GM12878 (cell line): Measurements from ENCODE around the gene ASIC3. TPM values are rescaled to one million over a fixed set of nuclear protein-coding genes. Genes with fewer than 3 reads are reported as not detected.
A peak's percentile ranks its signal among the peaks of the same experiment; 100 is the strongest.

Experiments
- ATAC-seq: fragments of 200-7000 bp; cut with Tn5 transposase; 3 replicates; pipeline ENCODE4 v1.9.1; 2020; ENCODE audit warnings: mild to moderate bottlenecking, moderate library complexity
- BruUV-seq: library from RNA; stranded (reverse); fragments of 400-500 nt; replicated peaks from 2 replicates; lab custom pipeline; 2021; lab: Mats Ljungman, UMichigan
- CTCF ChIA-PET: fragments of 300-600 bp; sonication (Branson Sonifier 250); formaldehyde crosslinking; extraction: SDS; loops from one replicate; lab custom pipeline; 2021; ENCODE audit warnings: inconsistent platforms; lab: Yijun Ruan, JAX
- POLR2A ChIA-PET: fragments of 350-600 bp; formaldehyde crosslinking; extraction: SDS; loops from one replicate; lab custom pipeline; 2021; ENCODE audit warnings: inconsistent platforms; lab: Charles Lee
- RAD21 ChIA-PET: fragments of 300-600 bp; sonication (Branson Sonifier 250); formaldehyde crosslinking; loops from one replicate; lab custom pipeline; 2023; ENCODE audit warnings: antibody characterized with exemption; ENCODE audit not compliant: unreplicated experiment; lab: Charles Lee
- SMC1A ChIA-PET: fragments of 300-600 bp; sonication (Branson Sonifier 250); formaldehyde crosslinking; loops from one replicate; lab custom pipeline; 2023; ENCODE audit not compliant: unreplicated experiment, uncharacterized antibody; lab: Charles Lee
- DNase-seq: peaks from one replicate; pipeline ENCODE4 v3.0.0-alpha.2; 2011; ENCODE audit warnings: low read depth, low spot score
- FAIRE-seq: peaks from 3 replicates; lab custom pipeline; 2011; peaks lifted over from hg19 to GRCh38; lab: Jason Lieb, UNC
- H2AFZ ChIP-seq: 2 replicates; pipeline ENCODE4 v1.6.0; 2011; ENCODE audit warnings: low read depth, low read length, control low read depth; ENCODE audit not compliant: control insufficient read depth
- H3K27ac ChIP-seq: 2 replicates; pipeline ENCODE4 v1.5.1; 2011; ENCODE audit warnings: control low read depth; ENCODE audit not compliant: control insufficient read depth, insufficient read depth
- H3K27me3 ChIP-seq, 2 experiments: replicated peaks in 1 of 2; 2 replicates each; pipeline versions ENCODE4 v1.6.0 to v1.6.1; 2011; ENCODE audit warnings: low read length in 1 of 2; ENCODE audit not compliant: control insufficient read depth in 2 of 2, insufficient read depth in 2 of 2
- H3K36me3 ChIP-seq, 2 experiments: 2 replicates each; pipeline ENCODE4 v1.5.1; 2011; ENCODE audit warnings: low read length in 1 of 2; ENCODE audit not compliant: control insufficient read depth in 2 of 2, insufficient read depth in 2 of 2
- H3K4me1 ChIP-seq: 2 replicates; pipeline ENCODE4 v1.6.1; 2011; ENCODE audit warnings: mild to moderate bottlenecking, low read length, moderate library complexity, mixed read lengths; ENCODE audit not compliant: control insufficient read depth, insufficient read depth
- H3K4me2 ChIP-seq: 2 replicates; pipeline ENCODE4 v1.6.0; 2011; ENCODE audit warnings: control low read depth; ENCODE audit not compliant: control insufficient read depth, insufficient read depth
- H3K4me3 ChIP-seq: fragments of 200-600 bp; sonication (generic); 2 replicates; pipeline ENCODE4 v1.5.1; 2016
- H3K79me2 ChIP-seq: 2 replicates; pipeline ENCODE4 v1.6.0; 2011; ENCODE audit warnings: low read length; ENCODE audit not compliant: control insufficient read depth, insufficient read depth
- H3K9ac ChIP-seq: 2 replicates; pipeline ENCODE4 v1.8.0; 2011; ENCODE audit warnings: low read length, control low read depth, mixed read lengths; ENCODE audit not compliant: control insufficient read depth, insufficient read depth
- H3K9me3 ChIP-seq: replicated peaks from 3 replicates; pipeline ENCODE4 v1.5.1; 2011; ENCODE audit warnings: mild to moderate bottlenecking, low read length; ENCODE audit not compliant: control insufficient read depth, insufficient read depth
- H4K20me1 ChIP-seq: 2 replicates; pipeline ENCODE4 v1.6.0; 2011; ENCODE audit not compliant: control insufficient read depth, insufficient read depth
- CTCF ChIP-seq, 3 experiments: IDR thresholded peaks in 2 of 3; conservative IDR thresholded peaks in 1 of 3; 2 replicates each; pipeline ENCODE4 v1.5.1; 2011; ENCODE audit warnings: low read depth in 3 of 3, low read length in 3 of 3, mild to moderate bottlenecking in 3 of 3, control low read depth in 2 of 3, moderate library complexity in 2 of 3, inconsistent platforms in 1 of 3, mixed read lengths in 1 of 3; ENCODE audit not compliant: control insufficient read depth in 2 of 3, insufficient read depth in 1 of 3; ENCODE audit errors: extremely low read depth in 1 of 3
- DPF2 ChIP-seq: fragments of 450-650 bp; IDR thresholded peaks from 2 replicates; pipeline ENCODE4 v1.6.1; 2017; ENCODE audit warnings: mild to moderate bottlenecking
- EGR1 ChIP-seq, 2 experiments: IDR thresholded peaks; 1 replicate in 1 of 2; 2 replicates in 1 of 2; pipeline ENCODE4 v1.6.1; 2011 to 2012; ENCODE audit warnings: low read depth in 2 of 2, low read length in 2 of 2, borderline replicate concordance in 1 of 2, mild to moderate bottlenecking in 1 of 2, moderate library complexity in 1 of 2
- GATAD2B ChIP-seq: fragments of 450-650 bp; conservative IDR thresholded peaks from 2 replicates; pipeline ENCODE4 v1.6.1; 2017; ENCODE audit warnings: low read depth, mild to moderate bottlenecking, moderate library complexity
- HCFC1 ChIP-seq: fragments of 150-350 bp; IDR thresholded peaks from 2 replicates; pipeline ENCODE4 v1.6.1; 2014; ENCODE audit warnings: low read length
- HSF1 ChIP-seq: fragments of 150-350 bp; IDR thresholded peaks from 2 replicates; pipeline ENCODE4 v1.6.1; 2014; ENCODE audit warnings: mild to moderate bottlenecking, low read depth, low read length
- IRF5 ChIP-seq: fragments of 450-650 bp; IDR thresholded peaks from 2 replicates; pipeline ENCODE4 v1.6.1; 2017; ENCODE audit warnings: borderline replicate concordance
- NBN ChIP-seq: fragments of 450-650 bp; IDR thresholded peaks from 2 replicates; pipeline ENCODE4 v1.6.1; 2016
- NR2F1 ChIP-seq: fragments of 450-650 bp; conservative IDR thresholded peaks from 2 replicates; pipeline ENCODE4 v1.6.1; 2017; ENCODE audit warnings: mild to moderate bottlenecking
- SIN3A ChIP-seq: IDR thresholded peaks from 2 replicates; pipeline ENCODE4 v1.6.1; 2012; ENCODE audit warnings: low read depth, low read length, improper control_type of control experiment
- TAF1 ChIP-seq: IDR thresholded peaks from 2 replicates; pipeline ENCODE4 v1.6.1; 2011; ENCODE audit warnings: mild to moderate bottlenecking, low read depth, low read length, borderline replicate concordance
- ZSCAN29 ChIP-seq: fragments of 450-650 bp; IDR thresholded peaks from 2 replicates; pipeline ENCODE4 v1.6.1; 2017; ENCODE audit warnings: mild to moderate bottlenecking, moderate library complexity
- WGBS: methylation state at CpG from one replicate; pipeline ENCODE4 v1.1.6; 2016; ENCODE audit warnings: low lambda C conversion rate; ENCODE audit not compliant: insufficient replicate concordance, insufficient coverage; ENCODE audit errors: missing lambda C conversion rate; 5-methylcytosine and 5-hydroxymethylcytosine counted together
- in situ Hi-C: fragments of 300-500 bp; cut with MboI; formaldehyde crosslinking; loops from 9 replicates; pipeline ENCODE4 v1.14.3; 2018; ENCODE audit warnings: mixed read lengths
- intact Hi-C: fragments of 100-400 bp; cut with micrococcal nuclease; formaldehyde crosslinking; loops from one replicate; pipeline ENCODE4 v1.14.2; 2022; ENCODE audit not compliant: unreplicated experiment
- polyA plus RNA-seq, 11 experiments: library from polyadenylated mRNA; depleted of rRNA in 4 of 11; unstranded in 6 of 11; stranded (reverse) in 5 of 11; fragments of >200 nt; fragmentation: Nextera tagmentation in 4 of 11; fragmentation: Illumina TruSeq in 1 of 11; extraction: Ambion mirVana in 4 of 11; extraction: Trizol in 1 of 11; gene quantifications; 1 replicate in 1 of 11; 2 replicates in 10 of 11; pipeline versions ENCODE4 v1.2.1 to v1.2.3, GENCODE V29; 2011 to 2016; ENCODE audit warnings: inconsistent platforms in 2 of 11, missing spikeins in 2 of 11, low read depth in 1 of 11
- total RNA-seq, 4 experiments: library from RNA; depleted of rRNA in 3 of 4; stranded (reverse); fragments of >200 nt in 3 of 4; fragmentation: Illumina TruSeq in 1 of 4; extraction: Trizol in 1 of 4; gene quantifications; 2 replicates each; pipeline versions ENCODE4 v1.2.1 to v1.2.3, GENCODE V29; 2013 to 2021
- TF ChIP-seq, protein P1 (sequence below): fragments of 450-650 bp; IDR thresholded peaks from 2 replicates; pipeline ENCODE4 v1.6.1; 2014; ENCODE audit warnings: mild to moderate bottlenecking

The ASIC3 gene
- total and polyA plus RNA-seq, 10 of the 15 experiments (the other 5 are each of a cell fraction or from before 2014, with no cell fraction given): 0.07 to 1.0 (median 0.44) TPM; not detected in 4

- TF ChIP-seq, protein P1, sequence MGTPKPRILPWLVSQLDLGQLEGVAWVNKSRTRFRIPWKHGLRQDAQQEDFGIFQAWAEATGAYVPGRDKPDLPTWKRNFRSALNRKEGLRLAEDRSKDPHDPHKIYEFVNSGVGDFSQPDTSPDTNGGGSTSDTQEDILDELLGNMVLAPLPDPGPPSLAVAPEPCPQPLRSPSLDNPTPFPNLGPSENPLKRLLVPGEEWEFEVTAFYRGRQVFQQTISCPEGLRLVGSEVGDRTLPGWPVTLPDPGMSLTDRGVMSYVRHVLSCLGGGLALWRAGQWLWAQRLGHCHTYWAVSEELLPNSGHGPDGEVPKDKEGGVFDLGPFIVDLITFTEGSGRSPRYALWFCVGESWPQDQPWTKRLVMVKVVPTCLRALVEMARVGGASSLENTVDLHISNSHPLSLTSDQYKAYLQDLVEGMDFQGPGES: no peak
- TF ChIP-seq IRF5: no peak
- TF ChIP-seq, all 136 proteins: peak for 0
Observed at GRCh38 chr7:151086802-151087244, 38.5 kb downstream of the ASIC3 start (continued).

GRCh38 chr7:151087245-151088018, 39.1 kb downstream of the ASIC3 start:
- SMC1A ChIA-PET: interaction anchor here (1.2 to 3.2 kb wide), 3 partner anchors 24 to 59 kb away, joined by 3 to 16 read pairs (median 9); partner anchors contain the start of gene ABCB8
- Histone ChIP-seq H3K4me2 (peak overlapping the region; percentile 95), H3K27me3 (no peaks in the 10 kb centered on the region), H4K20me1 (no peaks in the 10 kb centered on the region; the same call in 1 of the 2 replicates), H3K27ac (peak overlapping the region; percentile 80), H3K9ac (peak overlapping the region; percentile 57), H3K4me1 (peaks cover 25% of the 10 kb centered on the region), H3K36me3 (peaks cover 0 to 2% of the 10 kb centered on the region in 2 experiments; a peak in 2 of 4 replicates), H3K79me2 (peaks cover 67% of the 10 kb centered on the region), H2AFZ (peak overlapping the region; percentile 56), H3K9me3 (no peaks in the 10 kb centered on the region), H3K4me3 (peak overlapping the region; percentile 87)
- in situ Hi-C loops: no loop called here
- intact Hi-C loops: loop anchor here (2.0 kb wide), 2 partner anchors 23 to 29 kb away; partner anchors contain the start of gene SLC4A2
- no peak for DNase-seq
- CTCF ChIA-PET: interaction anchor here (0.7 to 2.0 kb wide), 6 partner anchors 16 to 157 kb away, joined by 3 to 17 read pairs (median 4); partner anchors contain the start of gene ABCB8
- POLR2A ChIA-PET: interaction anchor here (1.3 kb wide), 2 partner anchors 29 to 59 kb away, joined by 3 to 4 read pairs; partner anchors contain the start of gene ABCB8
- peak; percentile 7 for FAIRE-seq
- 1% methylated on average over 63 of the region's 70 CpGs for WGBS
- BruUV-seq: no TSS peak
- peak; percentile 49 for ATAC-seq
- RAD21 ChIA-PET: interaction anchor here (1.1 to 1.4 kb wide), 4 partner anchors 23 to 59 kb away, joined by 3 to 6 read pairs (median 4); partner anchors contain the start of gene ABCB8
- TF ChIP-seq TAF1 (0 out of 2 replicates have a peak, but pooled peaks have one; percentile 25), DPF2 (peak; percentile 87; the same call in 1 of the 2 replicates), GATAD2B (peak; percentile 94), ZSCAN29 (0 out of 2 replicates have a peak, but pooled peaks have one; percentile 25), SIN3A (peak; percentile 53), CTCF (IDR thresholded peaks at IDR 0.05 in 2 of 3, conservative IDR thresholded peaks at IDR 0.05 in 1 of 3; ENCODE audit: control insufficient read depth in 2 of 3, extremely low read depth in 1 of 3, insufficient read depth in 1 of 3, low read depth in 3 of 3, low read length in 3 of 3) (peak in 2 of 3 experiments; percentile 32 to 48; a peak in 3 of 6 replicates), HCFC1 (no peak), EGR1 (IDR thresholded peaks at IDR 0.05; ENCODE audit: borderline replicate concordance in 1 of 2, low read depth in 2 of 2, low read length in 2 of 2) (peak in 1 of 2 experiments; percentile 47; a peak in 1 of 3 replicates), NR2F1 (peak; percentile 94), NBN (peak; percentile 39; the same call in 1 of the 2 replicates), HSF1 (no peak)
